GM19372 (cell line): ENCODE measurements around the gene RAB20.
"Not testable (repeated sequence)": the region's sequence is repeated elsewhere in the genome, so short reads cannot be mapped to it uniquely, and the experiment has no call there.

Experiments
- ATAC-seq: cut with Tn5 transposase; IDR thresholded peaks from one replicate; pipeline ENCODE4 v1.9.1; 2021; ENCODE audit warnings: mild to moderate bottlenecking, low read depth, moderate library complexity; ENCODE audit not compliant: unreplicated experiment

RAB20 gene

DNA sequence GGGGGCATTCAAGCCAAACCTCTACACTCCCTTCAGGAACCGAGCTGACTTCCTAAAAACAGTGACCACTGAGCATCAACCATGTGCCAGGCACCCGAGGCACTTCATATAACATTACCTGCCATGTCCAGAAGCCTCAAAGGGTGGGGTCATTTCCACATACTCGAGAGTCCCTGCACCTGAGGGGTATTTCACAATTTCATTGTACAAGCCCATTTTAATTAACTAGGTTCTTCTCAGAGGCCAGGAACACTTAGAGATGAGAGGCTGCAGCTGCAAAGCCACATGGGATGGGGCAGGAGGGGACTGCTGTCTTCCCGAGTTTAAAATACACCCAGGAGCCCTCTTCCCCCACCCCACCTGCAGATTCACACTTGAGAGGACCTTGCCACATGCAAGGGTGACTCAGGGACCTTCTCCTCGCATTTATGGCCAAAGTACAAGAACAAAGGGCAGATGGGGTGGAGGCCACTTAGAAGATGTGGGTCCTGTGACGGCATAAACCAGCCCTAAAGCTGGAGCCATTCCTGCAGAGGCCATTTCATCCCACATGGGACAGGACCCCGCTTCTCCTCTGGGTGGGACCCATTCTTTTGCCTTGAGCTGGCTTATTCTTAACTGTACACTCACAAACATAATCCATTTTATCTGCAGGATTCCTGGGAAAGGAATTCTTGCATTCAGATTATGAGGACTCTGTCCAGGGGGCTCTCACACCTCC lies 43.9 kb downstream of the RAB20 start:
- ATAC-seq, result no peak

DNA sequence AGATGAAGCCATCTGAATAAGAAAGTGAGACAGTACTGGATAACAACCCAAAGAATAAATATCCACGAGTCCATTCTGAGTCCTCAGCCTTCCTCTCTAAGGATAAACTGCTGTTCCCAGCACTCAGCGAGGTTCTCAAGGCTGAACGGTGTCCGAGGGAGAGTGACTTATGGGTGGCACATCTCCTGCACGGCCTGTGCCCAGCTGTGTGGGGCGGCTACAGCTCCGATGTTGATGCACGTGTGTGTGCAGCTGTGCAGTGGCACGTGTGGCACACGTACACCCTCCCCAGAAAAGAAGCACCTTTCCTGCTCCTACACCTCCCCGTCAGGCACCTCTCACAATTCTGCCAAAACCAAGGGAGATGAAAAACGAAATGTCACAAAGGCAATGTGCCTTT lies 45.0 kb downstream of the RAB20 start:
- no peak for ATAC-seq

DNA sequence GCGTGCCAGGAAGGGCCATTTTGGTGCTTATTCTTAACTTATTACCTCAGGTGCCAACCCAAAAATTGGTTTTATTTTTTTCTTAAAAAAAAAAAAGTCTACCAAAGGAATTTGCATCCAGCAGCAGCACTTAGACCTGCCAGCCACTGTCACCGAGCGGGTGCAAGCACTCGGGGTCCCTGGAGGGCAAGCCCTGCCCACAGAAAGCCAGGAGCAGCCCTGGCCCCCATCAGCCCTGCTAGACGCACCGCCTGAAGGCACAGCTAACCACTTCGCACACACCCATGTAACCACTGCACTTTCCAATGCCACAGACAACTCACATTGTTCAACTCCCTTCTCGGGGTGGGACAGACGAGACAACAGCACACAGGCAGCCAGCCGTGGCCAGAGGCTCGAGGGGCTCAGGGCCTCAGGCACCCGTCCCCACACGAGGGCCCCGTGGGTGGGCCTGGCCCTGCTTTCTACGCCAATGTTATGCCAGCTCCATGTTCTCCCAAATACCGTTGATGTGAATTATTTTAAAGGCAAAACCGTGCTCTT lies 49.3 kb downstream of the RAB20 start:
- ATAC-seq, result no peak

DNA sequence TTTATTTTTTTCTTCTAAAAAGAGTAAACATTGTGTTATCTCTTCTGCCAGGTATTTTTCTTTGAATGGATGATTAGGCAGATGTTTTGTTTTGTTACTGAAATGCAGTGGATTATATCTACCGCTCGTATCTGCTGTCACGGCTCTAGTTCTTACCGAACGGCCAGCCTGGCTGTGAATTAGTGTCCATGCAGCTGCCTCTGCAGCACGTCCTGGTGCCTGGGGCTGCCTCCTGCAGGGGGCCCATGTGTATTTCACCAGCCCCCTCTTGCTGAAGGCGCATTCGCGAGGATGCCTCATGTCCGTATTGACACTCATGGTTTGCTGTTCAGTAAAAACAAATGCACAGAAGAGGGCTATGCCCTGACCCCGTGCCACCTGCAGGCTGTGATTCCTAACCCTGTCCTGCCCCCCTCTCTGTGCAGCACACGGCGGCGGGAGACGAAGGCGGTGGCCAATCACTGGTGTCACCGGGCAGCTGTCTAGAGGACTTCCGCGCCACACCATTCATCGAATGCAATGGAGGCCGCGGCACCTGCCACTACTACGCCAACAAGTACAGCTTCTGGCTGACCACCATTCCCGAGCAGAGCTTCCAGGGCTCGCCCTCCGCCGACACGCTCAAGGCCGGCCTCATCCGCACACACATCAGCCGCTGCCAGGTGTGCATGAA lies 49.9 kb downstream of the RAB20 start:
- no peak for ATAC-seq

DNA sequence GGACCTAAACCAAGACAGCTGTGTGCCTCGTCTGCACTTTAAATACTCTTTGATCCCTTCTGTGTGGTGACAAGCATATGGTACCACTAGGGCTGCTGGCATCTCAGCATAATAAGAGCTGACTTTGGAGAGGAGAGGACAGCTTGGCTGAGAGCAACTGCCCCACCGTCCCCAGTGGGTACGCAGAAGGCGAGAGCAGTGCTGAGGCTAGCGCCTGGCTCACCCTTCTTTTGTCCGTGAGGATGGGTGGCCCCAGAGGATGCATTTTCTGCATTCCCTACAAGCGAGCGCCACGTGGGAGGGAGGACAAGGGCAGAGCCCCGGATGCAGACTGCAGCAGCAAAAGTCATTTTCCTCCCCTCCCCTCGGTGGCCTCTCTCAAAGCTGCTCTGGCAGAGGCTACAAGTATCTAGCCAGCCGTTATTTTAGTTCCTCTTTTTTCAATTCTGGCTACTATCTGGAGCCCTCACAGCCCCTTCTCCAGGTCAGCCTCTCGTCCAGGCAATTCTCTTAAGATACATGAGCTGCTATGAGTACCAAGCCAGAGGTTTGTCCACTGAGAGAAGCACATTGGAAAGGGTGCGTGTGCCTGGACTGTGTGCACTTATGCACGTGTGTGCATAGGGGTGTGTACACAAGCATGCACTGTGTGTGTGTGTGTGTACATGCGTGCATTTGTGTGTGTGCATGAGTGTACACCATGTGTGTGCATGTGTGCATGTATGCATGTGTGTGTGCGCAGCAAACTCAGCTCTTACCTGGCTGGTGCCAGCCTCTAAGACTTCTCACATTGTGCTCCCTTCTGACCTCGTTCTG lies 51.3 kb downstream of the RAB20 start:
- ATAC-seq, result peak; percentile 70

DNA sequence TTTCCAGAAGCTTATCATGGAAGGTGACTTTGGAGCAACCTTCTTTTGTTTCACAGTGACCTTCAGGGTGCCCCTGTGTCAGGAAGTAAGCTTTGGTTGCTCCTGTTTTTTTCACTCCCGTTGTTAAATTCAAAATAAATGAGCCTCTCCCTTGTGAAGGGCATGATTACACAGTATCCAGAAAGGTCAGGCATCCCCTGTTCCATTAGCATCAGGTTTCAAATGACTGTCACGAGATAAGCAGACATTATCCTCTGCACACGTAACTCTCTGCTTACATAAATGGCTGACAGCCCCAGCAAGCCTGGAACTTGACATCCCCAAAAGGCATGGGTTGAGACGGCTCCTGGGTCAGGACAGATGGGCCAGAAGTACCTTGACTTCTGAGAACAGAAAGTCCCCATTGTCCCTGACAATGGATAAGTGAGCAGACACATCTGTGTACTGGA lies 52.0 kb downstream of the RAB20 start:
- ATAC-seq, result no peak

DNA sequence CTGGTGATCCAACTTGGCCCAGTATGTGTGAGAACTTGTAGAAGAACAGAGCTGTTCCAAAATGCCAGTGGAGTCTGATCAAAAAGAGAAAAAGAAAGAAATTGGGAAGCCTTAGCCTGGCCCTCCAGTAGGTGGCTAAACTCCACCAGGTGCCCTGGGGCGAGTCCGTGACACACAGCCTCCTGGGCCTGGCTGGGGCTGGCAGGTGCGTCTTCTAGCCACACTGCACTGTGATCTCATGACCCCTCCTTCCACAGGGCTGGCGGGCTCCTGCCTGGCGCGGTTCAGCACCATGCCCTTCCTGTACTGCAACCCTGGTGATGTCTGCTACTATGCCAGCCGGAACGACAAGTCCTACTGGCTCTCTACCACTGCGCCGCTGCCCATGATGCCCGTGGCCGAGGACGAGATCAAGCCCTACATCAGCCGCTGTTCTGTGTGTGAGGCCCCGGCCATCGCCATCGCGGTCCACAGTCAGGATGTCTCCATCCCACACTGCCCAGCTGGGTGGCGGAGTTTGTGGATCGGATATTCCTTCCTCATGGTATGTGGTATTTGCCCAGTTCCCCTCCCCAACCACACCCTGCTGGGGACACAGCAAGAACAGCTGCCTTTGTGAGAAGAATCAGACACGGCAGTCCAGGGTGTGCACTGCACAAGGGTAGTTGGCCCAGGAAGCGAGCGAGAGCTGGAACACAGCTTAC lies 53.7 kb downstream of the RAB20 start:
- ATAC-seq, result no peak

DNA sequence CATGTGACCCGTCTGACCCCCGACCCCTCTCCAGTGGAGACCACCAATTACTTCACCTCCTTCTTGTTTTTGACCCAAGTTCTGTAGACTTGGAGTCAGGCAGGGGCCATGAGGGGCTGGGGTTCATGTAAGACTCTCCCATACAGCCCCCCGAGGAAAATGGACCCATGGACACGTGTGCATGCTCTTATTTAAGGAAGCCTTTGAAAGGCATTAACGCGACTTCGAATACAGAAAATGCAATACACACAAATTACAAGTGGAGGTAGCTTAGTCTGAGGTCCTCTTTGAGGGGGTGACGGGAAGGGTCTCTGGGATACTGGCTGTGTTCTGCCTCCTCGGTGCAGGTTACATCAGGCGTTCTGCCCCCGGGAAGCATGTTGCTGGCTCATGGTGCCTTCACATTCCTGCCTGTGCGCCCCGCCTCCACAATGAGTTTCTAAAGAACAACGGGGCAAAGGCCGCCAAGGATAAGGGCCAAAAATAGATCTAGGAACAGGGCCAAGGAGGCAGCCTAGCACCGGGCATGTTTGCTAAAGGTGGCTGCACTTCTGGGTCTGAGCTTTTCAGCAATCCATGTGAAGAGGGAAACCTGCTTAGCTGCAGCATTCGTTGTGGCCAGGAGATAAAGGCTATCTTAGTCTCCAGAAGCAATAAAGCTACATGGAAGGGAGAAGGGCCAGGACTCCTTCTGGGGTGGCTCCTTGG lies 54.5 kb downstream of the RAB20 start:
- no peak for ATAC-seq

DNA sequence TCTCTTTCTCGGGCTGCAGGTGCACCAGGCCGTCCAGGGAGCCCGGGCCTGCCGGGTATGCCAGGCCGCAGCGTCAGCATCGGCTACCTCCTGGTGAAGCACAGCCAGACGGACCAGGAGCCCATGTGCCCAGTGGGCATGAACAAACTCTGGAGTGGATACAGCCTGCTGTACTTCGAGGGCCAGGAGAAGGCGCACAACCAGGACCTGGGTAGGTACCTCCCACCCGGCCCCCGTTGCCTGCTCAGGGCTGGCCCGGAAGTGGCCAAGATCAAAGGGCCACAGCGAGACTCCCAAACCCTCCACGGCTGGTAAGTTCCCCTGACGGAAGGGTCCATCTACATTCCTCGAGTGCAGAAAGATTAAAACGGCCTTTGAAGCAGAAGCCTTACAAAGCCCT lies 55.1 kb downstream of the RAB20 start:
- ATAC-seq, result no peak

DNA sequence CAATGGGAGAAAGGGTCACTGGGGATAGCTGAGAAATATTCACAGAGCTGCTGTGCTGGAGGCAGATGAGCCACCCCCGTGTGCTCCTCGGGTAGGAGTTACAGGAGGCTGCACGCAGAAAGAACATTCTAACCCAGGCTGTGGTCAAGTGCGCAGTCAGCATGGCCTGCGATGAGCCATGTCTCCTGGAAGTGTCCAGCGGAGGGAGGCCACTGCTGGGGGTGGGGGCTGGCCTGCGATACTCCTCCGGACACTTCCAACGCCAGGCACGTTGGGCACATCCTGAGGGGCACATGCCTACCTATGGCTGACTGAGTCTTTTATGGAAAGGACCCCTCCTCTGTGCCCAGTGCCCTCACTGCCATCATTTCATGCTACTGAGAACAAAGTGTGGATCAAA lies 55.9 kb downstream of the RAB20 start:
- ATAC-seq, result no peak

DNA sequence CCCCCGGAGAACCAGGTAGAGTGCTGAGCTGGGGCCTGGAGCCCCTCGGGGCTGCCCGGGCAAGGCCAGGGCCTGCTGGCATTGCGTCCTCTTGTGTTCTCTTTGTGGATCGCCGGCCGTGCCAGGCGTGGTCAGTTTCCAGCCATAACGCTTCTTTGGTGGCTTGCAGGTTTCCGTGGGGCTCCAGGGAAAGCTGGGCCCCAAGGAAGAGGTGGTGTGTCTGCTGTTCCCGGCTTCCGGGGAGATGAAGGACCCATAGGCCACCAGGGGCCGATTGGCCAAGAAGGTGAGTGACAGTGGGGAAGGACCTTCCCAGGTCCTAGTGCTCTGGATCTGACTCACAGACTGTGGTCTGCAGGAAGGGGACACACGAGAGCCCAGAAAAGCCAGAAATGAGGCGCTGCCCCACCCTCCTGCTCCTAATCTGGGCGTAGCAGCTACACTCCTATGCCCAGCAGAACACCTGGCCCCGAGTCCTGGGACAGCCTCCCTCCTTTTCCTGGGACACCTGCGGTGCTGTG lies 57.5 kb downstream of the RAB20 start:
- ATAC-seq, result no peak

DNA sequence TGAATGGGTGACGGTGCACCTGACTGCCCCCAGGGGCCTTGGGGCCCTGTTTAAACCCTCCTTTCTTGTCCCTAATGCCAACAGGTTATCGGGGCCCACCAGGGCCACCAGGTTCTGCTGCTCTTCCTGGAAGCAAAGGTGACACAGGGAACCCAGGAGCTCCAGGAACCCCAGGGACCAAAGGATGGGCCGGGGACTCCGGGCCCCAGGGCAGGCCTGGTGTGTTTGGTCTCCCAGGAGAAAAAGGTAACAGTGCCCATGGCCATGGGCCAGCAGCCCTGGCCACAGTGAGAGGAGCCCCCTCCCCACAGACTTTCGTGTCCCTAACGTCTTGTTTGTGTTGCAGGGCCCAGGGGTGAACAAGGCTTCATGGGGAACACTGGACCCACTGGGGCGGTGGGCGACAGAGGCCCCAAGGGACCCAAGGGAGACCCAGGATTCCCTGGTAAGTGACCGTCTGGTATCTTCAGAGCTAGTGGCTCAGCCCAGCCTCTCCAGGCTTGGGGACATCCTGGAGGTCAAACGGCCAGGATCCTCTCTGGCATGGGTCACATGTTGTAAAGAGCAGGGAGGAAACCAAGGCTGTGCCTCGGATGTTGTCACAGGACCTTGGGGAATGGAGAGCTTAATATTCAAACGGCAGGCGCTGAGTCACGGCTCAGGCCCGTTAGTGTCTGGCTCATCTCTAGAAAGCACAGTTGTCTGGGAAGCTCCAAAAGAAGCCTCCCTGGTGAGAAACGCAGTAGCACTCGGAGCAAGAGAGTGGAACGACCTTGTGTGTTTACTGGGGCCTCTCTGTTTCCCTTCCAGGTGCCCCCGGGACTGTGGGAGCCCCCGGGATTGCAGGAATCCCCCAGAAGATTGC lies 58.3 kb downstream of the RAB20 start:
- ATAC-seq, result no peak

DNA sequence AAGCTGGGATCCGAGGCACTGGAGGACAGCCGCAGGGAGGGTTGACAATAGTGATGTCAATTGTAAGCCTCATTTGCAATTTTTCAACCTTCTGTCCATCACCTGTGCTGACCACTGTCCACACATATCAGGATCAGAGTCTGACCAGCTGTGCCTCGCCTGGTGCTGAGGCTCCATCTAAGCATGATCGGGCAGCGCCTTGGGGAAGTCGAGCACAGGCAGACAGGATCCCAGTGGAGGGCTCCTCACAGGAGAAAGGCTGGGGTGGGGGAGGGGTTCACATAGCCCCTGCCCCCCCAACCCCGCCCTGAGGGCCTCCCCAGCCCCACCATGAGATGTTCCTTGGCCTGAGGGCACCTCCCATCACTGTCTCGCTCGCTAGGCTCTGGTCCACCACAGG lies 60.3 kb downstream of the RAB20 start:
- no peak for ATAC-seq

DNA sequence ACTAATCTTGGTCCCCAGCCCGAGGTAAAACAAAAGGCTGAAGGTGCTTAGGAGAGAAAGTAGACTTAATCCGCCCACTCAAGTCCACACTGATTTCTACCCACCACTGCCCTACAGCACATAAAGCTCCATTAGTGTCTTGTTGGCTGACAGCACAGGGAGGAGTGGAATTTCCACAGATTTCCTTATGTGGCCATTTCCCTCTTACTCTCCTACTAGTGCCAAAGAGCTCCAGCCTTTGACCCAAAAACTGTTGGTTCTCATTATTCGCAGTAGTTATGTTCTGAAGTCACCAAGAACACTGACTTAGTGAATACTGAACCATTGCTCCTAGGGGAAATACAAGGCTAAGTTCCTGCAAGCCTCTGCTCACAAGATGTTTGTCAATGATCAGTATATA lies 61.2 kb downstream of the RAB20 start:
- no peak for ATAC-seq

DNA sequence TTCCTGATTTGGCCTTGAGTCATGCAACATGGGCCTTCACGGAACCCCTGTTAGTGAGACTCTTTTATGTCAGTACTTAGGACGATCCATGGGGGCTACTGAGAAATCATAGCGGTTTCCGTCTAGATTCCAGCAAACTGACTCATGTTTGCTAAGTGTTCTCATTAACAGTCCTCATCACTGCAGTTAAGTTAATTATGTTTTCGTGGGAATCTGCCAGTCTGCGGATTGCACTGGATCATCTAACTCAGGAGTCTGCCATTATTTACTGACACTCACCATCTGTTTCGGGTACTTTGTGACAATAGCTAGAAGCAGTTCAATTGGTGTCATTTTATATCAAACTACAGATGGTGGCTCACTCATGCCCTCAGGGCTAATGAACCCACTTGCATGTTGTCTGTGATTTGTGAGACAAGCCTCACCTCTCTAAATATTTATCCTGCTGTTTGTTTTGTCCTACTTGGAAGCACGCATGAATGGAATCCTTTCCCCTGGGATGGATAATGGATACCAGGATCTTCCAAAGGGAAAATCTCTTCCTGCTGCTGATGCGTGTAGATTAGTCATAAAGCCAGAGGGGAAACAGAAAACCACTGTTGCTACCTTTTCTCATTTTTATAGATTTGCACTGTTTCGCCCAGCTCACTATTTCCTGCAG lies 61.8 kb downstream of the RAB20 start:
- no peak for ATAC-seq

DNA sequence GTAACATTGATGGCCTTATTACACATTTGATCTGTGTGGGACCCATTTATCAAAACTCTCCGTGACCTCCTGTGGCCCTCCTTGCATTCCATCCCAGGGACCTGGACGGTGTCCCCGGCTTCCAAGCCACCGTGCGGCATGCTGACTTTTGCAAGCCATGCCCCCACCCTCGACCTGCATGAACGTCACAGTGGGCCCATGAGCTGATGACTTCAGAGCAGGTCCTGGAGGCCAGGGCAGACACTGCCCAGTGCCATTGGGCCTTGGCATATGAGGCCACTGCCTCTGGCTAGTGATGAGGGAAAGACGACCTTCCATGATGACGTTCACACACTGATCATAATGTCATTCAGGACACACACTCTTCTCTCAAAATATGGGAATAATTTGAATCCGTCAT lies 62.8 kb downstream of the RAB20 start:
- ATAC-seq, result no peak

DNA sequence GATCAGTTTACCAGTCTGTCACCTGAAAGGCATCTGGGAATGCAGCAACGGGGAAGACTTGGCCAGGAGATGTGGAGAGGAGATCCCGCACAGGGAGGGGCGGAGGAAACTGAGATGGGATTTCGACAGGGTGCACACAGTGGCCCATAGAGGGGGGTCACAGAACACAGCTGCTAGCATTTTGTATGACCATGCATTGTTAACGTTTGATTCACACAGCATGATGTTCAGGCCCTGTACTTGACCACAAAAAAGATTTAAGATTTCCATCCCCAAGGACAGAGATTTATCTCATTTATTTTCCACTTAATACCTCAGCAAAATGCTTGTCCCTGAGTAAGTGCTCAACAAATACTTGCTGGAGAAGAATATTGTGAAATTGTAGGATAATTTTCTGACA lies 63.2 kb downstream of the RAB20 start:
- ATAC-seq, result no peak

DNA sequence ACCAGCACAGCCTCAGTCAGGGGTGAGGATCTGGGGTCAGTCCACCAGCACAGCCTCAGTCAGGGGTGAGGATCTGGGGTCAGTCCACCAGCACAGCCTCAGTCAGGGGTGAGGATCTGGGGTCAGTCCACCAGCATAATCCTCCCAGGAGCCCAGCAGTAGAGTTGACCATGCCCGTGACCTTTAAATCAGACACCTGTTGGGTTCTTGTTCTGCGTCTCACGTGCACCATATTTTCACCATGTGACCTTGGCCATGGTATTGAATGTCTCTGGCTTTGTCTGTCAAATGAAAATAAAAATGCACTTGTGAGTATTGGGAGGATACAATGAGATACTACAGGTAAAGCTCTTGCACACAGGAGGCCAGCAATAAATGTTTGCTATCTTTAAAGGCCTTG lies 63.6 kb downstream of the RAB20 start:
- ATAC-seq, result not testable (repeated sequence)
